MCF 10A (cell line): Measurements from ENCODE around the gene DPH7. TPM values are rescaled to one million over a fixed set of nuclear protein-coding genes. Genes with fewer than 3 reads are reported as not detected.

ENCODE experiments used
- BruUV-seq: library from RNA; stranded (reverse); fragments of 400-500 nt; replicated peaks from 2 replicates; lab custom pipeline; 2021; lab: Mats Ljungman, UMichigan
- CTCF ChIA-PET: fragments of 300-600 bp; sonication (Branson Sonifier 250); formaldehyde crosslinking; extraction: SDS; loops from one replicate; lab custom pipeline; 2021; ENCODE audit warnings: antibody characterized with exemption, inconsistent platforms; lab: Yijun Ruan, JAX
- POLR2A ChIA-PET: fragments of 300-600, 350-650 bp; sonication (Branson Sonifier 250); formaldehyde crosslinking; extraction: SDS; loops from one replicate; lab custom pipeline; 2020; ENCODE audit warnings: antibody characterized with exemption, inconsistent platforms; lab: Yijun Ruan, JAX
- DNase-seq: peaks from one replicate; pipeline ENCODE4 v3.0.0-alpha.2; 2018; ENCODE audit not compliant: unreplicated experiment
- H3K27ac Mint-ChIP-seq: one replicate; pipeline ENCODE4 v1.8.0; 2022; ENCODE audit warnings: mild to moderate bottlenecking, low read depth, mixed read lengths; ENCODE audit not compliant: unreplicated experiment
- H3K27me3 Mint-ChIP-seq: one replicate; pipeline ENCODE4 v1.8.0; 2022; ENCODE audit warnings: mixed read lengths; ENCODE audit not compliant: insufficient read depth, unreplicated experiment
- H3K36me3 Mint-ChIP-seq: one replicate; pipeline ENCODE4 v1.8.0; 2022; ENCODE audit warnings: mild to moderate bottlenecking, moderate library complexity, mixed read lengths; ENCODE audit not compliant: insufficient read depth, unreplicated experiment
- H3K4me1 Mint-ChIP-seq: one replicate; pipeline ENCODE4 v1.8.0; 2022; ENCODE audit warnings: mixed read lengths; ENCODE audit not compliant: insufficient read depth, unreplicated experiment
- H3K4me3 Mint-ChIP-seq: one replicate; pipeline ENCODE4 v1.8.0; 2022; ENCODE audit warnings: mild to moderate bottlenecking, moderate library complexity, mixed read lengths; ENCODE audit not compliant: unreplicated experiment
- H3K9me3 Mint-ChIP-seq: one replicate; pipeline ENCODE4 v1.8.0; 2022; ENCODE audit warnings: mixed read lengths; ENCODE audit not compliant: unreplicated experiment
- intact Hi-C: fragments of 100-400 bp; cut with micrococcal nuclease; formaldehyde crosslinking; loops from 2 replicates; pipeline ENCODE4 v1.14.1; 2022
- total RNA-seq: library from RNA; stranded (reverse); gene quantifications from 2 replicates; pipeline ENCODE4 v1.2.3, GENCODE V29; 2022
- TF ChIP-seq, protein P1 (sequence below): fragments of 200-600 bp; IDR thresholded peaks from one replicate; pipeline ENCODE4 v1.8.0; 2022; ENCODE audit warnings: antibody characterized with exemption, mild to moderate bottlenecking; ENCODE audit not compliant: unreplicated experiment

The DPH7 gene
- total RNA-seq, 1 experiment from 2014 or later: 46.4 TPM

DNA sequence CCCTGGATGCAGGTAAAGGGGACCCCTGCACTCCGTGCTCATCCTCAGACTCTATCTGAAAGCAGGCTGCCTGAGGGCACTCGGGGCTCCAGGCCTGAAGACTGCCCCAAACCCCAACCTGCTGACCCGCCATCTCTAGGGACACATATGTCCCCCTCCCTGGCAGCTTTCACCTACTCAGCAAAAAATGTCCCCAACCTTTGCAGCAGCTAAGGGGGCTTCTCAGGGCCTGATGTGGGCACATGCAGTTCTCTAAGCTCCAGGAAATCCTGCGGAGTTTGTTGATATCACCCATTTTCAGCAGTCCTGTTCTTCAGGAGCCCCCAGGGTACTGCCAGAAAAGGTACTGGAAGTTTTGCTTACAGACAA lies 2.2 kb upstream of the DPH7 start:
- no peak for DNase-seq
- H3K4me1 Mint-ChIP-seq: no peaks in the 10 kb centered on the region
- H3K27me3 Mint-ChIP-seq: no peaks in the 10 kb centered on the region
- BruUV-seq: no TSS peak
- intact Hi-C loops: no loop called here
- H3K27ac Mint-ChIP-seq: no peak overlapping the region
- TF ChIP-seq, protein P1, sequence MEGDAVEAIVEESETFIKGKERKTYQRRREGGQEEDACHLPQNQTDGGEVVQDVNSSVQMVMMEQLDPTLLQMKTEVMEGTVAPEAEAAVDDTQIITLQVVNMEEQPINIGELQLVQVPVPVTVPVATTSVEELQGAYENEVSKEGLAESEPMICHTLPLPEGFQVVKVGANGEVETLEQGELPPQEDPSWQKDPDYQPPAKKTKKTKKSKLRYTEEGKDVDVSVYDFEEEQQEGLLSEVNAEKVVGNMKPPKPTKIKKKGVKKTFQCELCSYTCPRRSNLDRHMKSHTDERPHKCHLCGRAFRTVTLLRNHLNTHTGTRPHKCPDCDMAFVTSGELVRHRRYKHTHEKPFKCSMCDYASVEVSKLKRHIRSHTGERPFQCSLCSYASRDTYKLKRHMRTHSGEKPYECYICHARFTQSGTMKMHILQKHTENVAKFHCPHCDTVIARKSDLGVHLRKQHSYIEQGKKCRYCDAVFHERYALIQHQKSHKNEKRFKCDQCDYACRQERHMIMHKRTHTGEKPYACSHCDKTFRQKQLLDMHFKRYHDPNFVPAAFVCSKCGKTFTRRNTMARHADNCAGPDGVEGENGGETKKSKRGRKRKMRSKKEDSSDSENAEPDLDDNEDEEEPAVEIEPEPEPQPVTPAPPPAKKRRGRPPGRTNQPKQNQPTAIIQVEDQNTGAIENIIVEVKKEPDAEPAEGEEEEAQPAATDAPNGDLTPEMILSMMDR: no peak
- H3K9me3 Mint-ChIP-seq: no peaks in the 10 kb centered on the region
- H3K4me3 Mint-ChIP-seq: no peak overlapping the region
- ChIA-PET CTCF (interaction anchor here (0.6 to 4.1 kb wide), 4 partner anchors 7 to 458 kb away, joined by 3 to 34 read pairs (median 4); partner anchors contain the start of gene MRPL41), POLR2A (interaction anchor here (1.7 to 5.5 kb wide), 3 partner anchors 8 to 38 kb away, joined by 10 to 64 read pairs (median 13); partner anchors contain the start of genes EHMT1, MRPL41 and ZMYND19)
- H3K36me3 Mint-ChIP-seq: peaks cover 30% of the 10 kb centered on the region

DNA sequence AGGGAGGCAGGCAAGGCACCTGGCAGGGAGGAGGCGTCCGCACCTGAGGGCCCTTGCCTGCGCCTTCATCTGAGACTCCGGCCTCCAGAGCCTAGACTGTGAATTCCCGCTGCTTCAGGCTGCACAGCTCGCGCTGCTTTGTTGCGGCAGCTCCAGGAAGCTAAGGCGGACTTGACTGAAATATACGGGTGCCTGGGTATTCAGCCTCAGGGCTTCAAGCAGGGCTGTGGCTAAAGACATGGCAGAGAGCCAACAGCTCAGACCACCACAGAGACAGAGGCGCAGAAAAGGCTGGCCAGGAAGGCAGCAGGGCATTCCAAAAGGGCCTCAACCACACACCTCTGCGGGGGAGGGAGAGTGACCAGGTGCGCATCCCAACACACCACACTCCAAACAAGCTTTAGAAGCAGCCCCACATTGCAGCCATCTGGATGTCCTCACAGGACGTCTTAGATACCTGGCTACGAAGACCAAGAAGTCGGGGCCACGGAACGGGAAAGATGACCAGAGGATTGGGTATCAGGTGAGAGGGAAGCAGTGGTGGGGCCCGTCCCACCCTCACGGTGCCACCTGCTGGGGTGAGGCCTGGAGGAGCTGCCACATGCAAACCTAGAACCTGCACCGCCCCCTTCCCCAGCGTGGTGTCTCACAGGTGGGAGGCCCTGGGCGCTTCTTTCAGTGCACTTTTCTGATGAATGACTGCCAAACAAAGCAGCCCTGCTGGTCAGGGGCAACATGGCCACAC lies 1.7 kb upstream of the DPH7 start:
- Mint-ChIP-seq H3K36me3 (peaks cover 30% of the 10 kb centered on the region), H3K9me3 (no peaks in the 10 kb centered on the region), H3K4me3 (peak overlapping the region; percentile 81), H3K27me3 (no peaks in the 10 kb centered on the region), H3K27ac (no peak overlapping the region), H3K4me1 (peaks cover 4% of the 10 kb centered on the region)
- POLR2A ChIA-PET: interaction anchor here (1.7 to 5.5 kb wide), 4 partner anchors 9 to 39 kb away, joined by 10 to 64 read pairs (median 13); partner anchors contain the start of genes EHMT1, MRPL41 and ZMYND19
- TSS peak; percentile 35 for BruUV-seq
- TF ChIP-seq, protein P1: no peak
- CTCF ChIA-PET: interaction anchor here (0.6 to 4.1 kb wide), 4 partner anchors 8 to 458 kb away, joined by 3 to 34 read pairs (median 4); no protein-coding TSS in a partner anchor
- intact Hi-C loops: no loop called here
- DNase-seq: no peak

DNA sequence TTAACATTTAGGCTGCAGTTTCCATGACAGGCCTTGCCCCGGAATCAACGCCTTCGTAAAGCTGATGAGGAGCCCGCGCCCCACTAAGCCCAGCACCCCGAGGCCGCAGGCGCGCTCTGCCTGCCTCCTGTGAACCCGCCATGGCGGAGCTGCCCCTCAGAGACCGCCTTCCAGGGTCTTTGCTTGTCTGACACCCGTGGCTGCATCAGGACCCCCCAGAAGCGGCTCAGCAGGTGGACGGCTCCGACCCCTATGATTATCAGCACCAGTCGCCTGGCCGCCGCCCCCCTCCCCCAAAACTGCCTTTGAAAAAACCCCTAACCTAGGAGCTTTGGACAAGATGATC lies 507 bp upstream of the DPH7 start:
- POLR2A ChIA-PET: interaction anchor here (0.9 to 5.5 kb wide), 8 partner anchors 10 to 42 kb away, joined by 3 to 64 read pairs (median 9); partner anchors contain the start of genes ARRDC1, EHMT1, MRPL41 and ZMYND19
- H3K4me1 Mint-ChIP-seq: peaks cover 8% of the 10 kb centered on the region
- no peak for DNase-seq
- CTCF ChIA-PET: interaction anchor here (0.5 to 4.1 kb wide), 13 partner anchors 9 to 370 kb away, joined by 3 to 34 read pairs (median 4); partner anchors contain the start of gene MRPL41
- H3K36me3 Mint-ChIP-seq: peaks cover 41% of the 10 kb centered on the region
- no peaks in the 10 kb centered on the region for H3K27me3 Mint-ChIP-seq
- intact Hi-C loops: loop anchor here (2.0 to 5.0 kb wide), 2 partner anchors 26 to 33 kb away; no protein-coding TSS in a partner anchor
- peak overlapping the region; percentile 54 for H3K27ac Mint-ChIP-seq
- TF ChIP-seq, protein P1: no peak
- no peaks in the 10 kb centered on the region for H3K9me3 Mint-ChIP-seq
- BruUV-seq: no TSS peak
- peak overlapping the region; percentile 81 for H3K4me3 Mint-ChIP-seq
